WTC11 (cell line): ENCODE measurements around the gene GET4. TPM values are rescaled to one million over a fixed set of nuclear protein-coding genes. Genes with fewer than 3 reads are reported as not detected.
A peak's percentile ranks its signal among the peaks of the same experiment; 100 is the strongest.

Experiments used
- ATAC-seq: fragments of 200-7000 bp; cut with Tn5 transposase; 2 replicates; pipeline ENCODE4 v1.10.0; 2021; ENCODE audit warnings: mild to moderate bottlenecking, moderate library complexity
- CTCF ChIA-PET: fragments of 300-600 bp; sonication (Branson Sonifier 250); formaldehyde crosslinking; loops from one replicate; lab custom pipeline; 2021; ENCODE audit warnings: antibody characterized with exemption; lab: Charles Lee
- POLR2A ChIA-PET: fragments of 350-600 bp; sonication (Branson Sonifier 250); formaldehyde crosslinking; loops from one replicate; lab custom pipeline; 2021; ENCODE audit warnings: antibody characterized with exemption; lab: Charles Lee
- DNase-seq: peaks from one replicate; pipeline ENCODE4 v3.0.0; 2021; ENCODE audit warnings: low spot score
- H3K27ac Mint-ChIP-seq: 2 replicates; pipeline ENCODE4 v1.8.0; 2021; ENCODE audit warnings: mixed read lengths
- H3K27me3 Mint-ChIP-seq: 2 replicates; pipeline ENCODE4 v1.8.0; 2021; ENCODE audit warnings: low read depth, mild to moderate bottlenecking, moderate library complexity, mixed read lengths
- H3K36me3 Mint-ChIP-seq: 2 replicates; pipeline ENCODE4 v1.8.0; 2021; ENCODE audit warnings: mixed read lengths
- H3K4me1 Mint-ChIP-seq: 2 replicates; pipeline ENCODE4 v1.8.0; 2022; ENCODE audit warnings: mixed read lengths
- H3K4me3 Mint-ChIP-seq: 2 replicates; pipeline ENCODE4 v1.8.0; 2021; ENCODE audit warnings: mild to moderate bottlenecking, moderate library complexity, mixed read lengths
- H3K9me3 Mint-ChIP-seq: 2 replicates; pipeline ENCODE4 v1.8.0; 2021; ENCODE audit warnings: mixed read lengths
- CREM ChIP-seq: sonication (generic); formaldehyde crosslinking; IDR thresholded peaks from 2 replicates; pipeline ENCODE4 v1.8.1; 2022; ENCODE audit warnings: mild to moderate bottlenecking, missing genetic modification reagents, moderate library complexity
- ELF4 ChIP-seq: sonication (generic); formaldehyde crosslinking; IDR thresholded peaks from 2 replicates; pipeline ENCODE4 v1.8.1; 2022; ENCODE audit warnings: low read depth, mild to moderate bottlenecking, moderate library complexity, missing genetic modification reagents
- ETV6 ChIP-seq: sonication (generic); formaldehyde crosslinking; IDR thresholded peaks from 2 replicates; pipeline ENCODE4 v1.8.1; 2022; ENCODE audit warnings: mild to moderate bottlenecking, missing genetic modification reagents
- JAZF1 ChIP-seq: fragments of 250-450 bp; sonication (Bioruptor Pico); IDR thresholded peaks from 2 replicates; pipeline ENCODE4 v1.9.0; 2021; ENCODE audit warnings: moderate library complexity, mild to moderate bottlenecking, inconsistent platforms
- NR2C2 ChIP-seq: sonication (generic); formaldehyde crosslinking; IDR thresholded peaks from 2 replicates; pipeline ENCODE4 v1.8.0; 2022; ENCODE audit warnings: mild to moderate bottlenecking, missing genetic modification reagents
- NR3C1 ChIP-seq: sonication (generic); formaldehyde crosslinking; conservative IDR thresholded peaks from 2 replicates; pipeline ENCODE4 v1.8.1; 2023; ENCODE audit warnings: low read depth, mild to moderate bottlenecking, missing genetic modification reagents
- PRRX2 ChIP-seq: fragments of 250-450 bp; sonication (Bioruptor Pico); IDR thresholded peaks from 2 replicates; pipeline ENCODE4 v1.8.0; 2021; ENCODE audit warnings: mild to moderate bottlenecking
- RORB ChIP-seq: fragments of 250-450 bp; sonication (Bioruptor Pico); IDR thresholded peaks from 2 replicates; pipeline ENCODE4 v1.9.0; 2021; ENCODE audit warnings: mild to moderate bottlenecking
- SOX15 ChIP-seq: fragments of 250-450 bp; sonication (Bioruptor Pico); IDR thresholded peaks from 2 replicates; pipeline ENCODE4 v1.9.0; 2021; ENCODE audit warnings: mild to moderate bottlenecking
- SP1 ChIP-seq: sonication (generic); formaldehyde crosslinking; conservative IDR thresholded peaks from 2 replicates; pipeline ENCODE4 v1.8.1; 2022; ENCODE audit warnings: missing genetic modification reagents
- ZNF121 ChIP-seq: sonication (generic); formaldehyde crosslinking; IDR thresholded peaks from 2 replicates; pipeline ENCODE4 v1.8.0; 2023; ENCODE audit warnings: missing genetic modification reagents
- ZNF416 ChIP-seq: fragments of 250-450 bp; sonication (Bioruptor Pico); IDR thresholded peaks from 2 replicates; pipeline ENCODE4 v1.9.0; 2021; ENCODE audit warnings: mild to moderate bottlenecking, inconsistent platforms
- total RNA-seq: library from RNA; stranded (reverse); gene quantifications from 3 replicates; pipeline ENCODE4 v1.2.3, GENCODE V29; 2021
- TF ChIP-seq, protein P1 (sequence below): sonication (generic); formaldehyde crosslinking; IDR thresholded peaks from 2 replicates; pipeline ENCODE4 v1.8.1; 2023; ENCODE audit warnings: mild to moderate bottlenecking, missing genetic modification reagents, borderline replicate concordance
- TF ChIP-seq, protein P2 (sequence below): sonication (generic); formaldehyde crosslinking; IDR thresholded peaks from 2 replicates; pipeline ENCODE4 v1.8.1; 2023; ENCODE audit warnings: mild to moderate bottlenecking, missing genetic modification reagents
- TF ChIP-seq, protein P3 (sequence below): fragments of 250-450 bp; sonication (Bioruptor Pico); IDR thresholded peaks from 2 replicates; pipeline ENCODE4 v1.9.0; 2021; ENCODE audit warnings: moderate library complexity, mild to moderate bottlenecking, inconsistent platforms, borderline replicate concordance
- TF ChIP-seq, protein P4 (sequence below): sonication (generic); formaldehyde crosslinking; IDR thresholded peaks from 2 replicates; pipeline ENCODE4 v1.8.1; 2023; ENCODE audit warnings: mild to moderate bottlenecking, missing genetic modification reagents
- TF ChIP-seq, protein P5 (sequence below): fragments of 250-450 bp; sonication (Bioruptor Pico); IDR thresholded peaks from 2 replicates; pipeline ENCODE4 v1.9.0; 2021; ENCODE audit warnings: mild to moderate bottlenecking, borderline replicate concordance
- TF ChIP-seq, protein P6 (sequence below): fragments of 250-450 bp; sonication (Bioruptor Pico); IDR thresholded peaks from 2 replicates; pipeline ENCODE4 v2.1.2; 2022; ENCODE audit warnings: mild to moderate bottlenecking, moderate library complexity
- TF ChIP-seq, protein P7 (sequence below): sonication (generic); formaldehyde crosslinking; IDR thresholded peaks from 2 replicates; pipeline ENCODE4 v1.8.0; 2022; ENCODE audit warnings: mild to moderate bottlenecking, missing genetic modification reagents

The GET4 gene
- total RNA-seq, 1 experiment from 2014 or later: 73.0 TPM

DNA sequence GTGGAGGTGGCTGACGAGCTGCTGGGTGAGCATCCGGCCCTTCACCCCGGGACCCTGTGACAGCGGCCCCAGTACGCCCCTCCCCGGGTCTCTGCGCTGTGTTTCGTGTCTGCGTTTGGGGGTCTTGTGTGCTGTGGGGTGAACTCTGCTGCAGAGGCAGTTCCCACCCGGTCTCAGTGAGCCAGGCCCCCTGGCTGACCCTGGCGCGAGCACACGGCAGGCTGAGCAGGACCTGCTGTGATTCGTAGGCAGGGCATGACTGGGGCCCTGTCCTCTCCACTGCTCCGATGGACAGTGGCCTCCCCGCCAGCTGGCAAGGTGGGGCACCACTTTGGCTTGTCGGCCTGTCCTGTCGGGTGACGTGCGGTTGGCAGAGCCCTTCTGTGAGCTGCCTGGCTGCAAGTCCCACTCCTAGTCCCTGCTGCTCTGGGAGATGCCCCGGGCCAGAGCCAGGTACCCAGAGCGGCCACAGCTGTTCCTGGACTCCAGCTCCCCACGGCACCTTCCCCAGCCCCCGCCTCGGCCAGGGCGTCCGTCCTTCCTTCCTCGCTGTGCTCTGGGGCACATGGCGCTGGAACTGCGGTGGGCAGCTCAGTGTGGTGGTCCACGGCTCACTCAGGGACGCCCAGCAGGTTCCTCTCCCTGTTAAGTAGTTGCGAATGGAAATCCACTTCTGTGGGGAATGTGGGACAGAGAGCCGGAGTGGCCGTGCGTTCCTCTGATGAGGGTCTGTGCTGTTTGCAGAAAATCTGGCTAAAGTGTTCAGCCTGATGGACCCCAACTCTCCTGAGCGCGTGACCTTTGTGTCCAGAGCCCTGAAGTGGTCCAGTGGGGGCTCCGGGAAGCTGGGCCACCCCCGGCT lies 10.5 kb downstream of the GET4 start:
- TF ChIP-seq, protein P1, sequence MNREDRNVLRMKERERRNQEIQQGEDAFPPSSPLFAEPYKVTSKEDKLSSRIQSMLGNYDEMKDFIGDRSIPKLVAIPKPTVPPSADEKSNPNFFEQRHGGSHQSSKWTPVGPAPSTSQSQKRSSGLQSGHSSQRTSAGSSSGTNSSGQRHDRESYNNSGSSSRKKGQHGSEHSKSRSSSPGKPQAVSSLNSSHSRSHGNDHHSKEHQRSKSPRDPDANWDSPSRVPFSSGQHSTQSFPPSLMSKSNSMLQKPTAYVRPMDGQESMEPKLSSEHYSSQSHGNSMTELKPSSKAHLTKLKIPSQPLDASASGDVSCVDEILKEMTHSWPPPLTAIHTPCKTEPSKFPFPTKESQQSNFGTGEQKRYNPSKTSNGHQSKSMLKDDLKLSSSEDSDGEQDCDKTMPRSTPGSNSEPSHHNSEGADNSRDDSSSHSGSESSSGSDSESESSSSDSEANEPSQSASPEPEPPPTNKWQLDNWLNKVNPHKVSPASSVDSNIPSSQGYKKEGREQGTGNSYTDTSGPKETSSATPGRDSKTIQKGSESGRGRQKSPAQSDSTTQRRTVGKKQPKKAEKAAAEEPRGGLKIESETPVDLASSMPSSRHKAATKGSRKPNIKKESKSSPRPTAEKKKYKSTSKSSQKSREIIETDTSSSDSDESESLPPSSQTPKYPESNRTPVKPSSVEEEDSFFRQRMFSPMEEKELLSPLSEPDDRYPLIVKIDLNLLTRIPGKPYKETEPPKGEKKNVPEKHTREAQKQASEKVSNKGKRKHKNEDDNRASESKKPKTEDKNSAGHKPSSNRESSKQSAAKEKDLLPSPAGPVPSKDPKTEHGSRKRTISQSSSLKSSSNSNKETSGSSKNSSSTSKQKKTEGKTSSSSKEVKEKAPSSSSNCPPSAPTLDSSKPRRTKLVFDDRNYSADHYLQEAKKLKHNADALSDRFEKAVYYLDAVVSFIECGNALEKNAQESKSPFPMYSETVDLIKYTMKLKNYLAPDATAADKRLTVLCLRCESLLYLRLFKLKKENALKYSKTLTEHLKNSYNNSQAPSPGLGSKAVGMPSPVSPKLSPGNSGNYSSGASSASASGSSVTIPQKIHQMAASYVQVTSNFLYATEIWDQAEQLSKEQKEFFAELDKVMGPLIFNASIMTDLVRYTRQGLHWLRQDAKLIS: no peak
- TF ChIP-seq ZNF416 (CRISPR knock-in tag) (no peak), JAZF1 (CRISPR knock-in tag) (no peak)
- Mint-ChIP-seq H3K27me3 (no peaks in the 10 kb centered on the region), H3K4me3 (no peak overlapping the region), H3K9me3 (no peaks in the 10 kb centered on the region), H3K4me1 (0 out of 2 replicates have a peak, but pooled peaks cover 4% of the 10 kb centered on the region), H3K27ac (0 out of 2 replicates have a peak overlapping the region, but pooled peaks have one; percentile 57), H3K36me3 (peaks cover 26% of the 10 kb centered on the region)
- ChIA-PET CTCF (interaction anchor here (0.5 kb wide), 1 partner anchor 23 kb away, joined by 3 read pairs; no protein-coding TSS in a partner anchor), POLR2A (no interaction called here)
- ATAC-seq: no peak
- DNase-seq: no peak

DNA sequence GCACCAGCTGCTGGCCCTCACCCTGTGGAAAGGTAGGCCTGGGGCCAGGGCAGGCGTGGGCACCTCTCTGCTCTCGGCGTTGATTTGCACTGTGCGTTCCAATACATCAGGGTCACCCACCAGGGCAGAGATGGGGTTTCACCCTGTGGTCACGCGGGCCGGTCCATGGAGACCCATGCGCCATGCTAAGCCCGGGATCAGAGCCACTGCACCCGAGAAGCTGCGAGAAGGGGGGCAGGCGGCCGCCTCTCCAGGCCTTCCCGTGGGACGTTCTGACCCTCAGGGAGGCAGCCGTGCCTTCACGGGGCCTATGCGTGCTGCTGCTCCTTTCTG lies 11.1 kb downstream of the GET4 start:
- TF ChIP-seq, protein P2, sequence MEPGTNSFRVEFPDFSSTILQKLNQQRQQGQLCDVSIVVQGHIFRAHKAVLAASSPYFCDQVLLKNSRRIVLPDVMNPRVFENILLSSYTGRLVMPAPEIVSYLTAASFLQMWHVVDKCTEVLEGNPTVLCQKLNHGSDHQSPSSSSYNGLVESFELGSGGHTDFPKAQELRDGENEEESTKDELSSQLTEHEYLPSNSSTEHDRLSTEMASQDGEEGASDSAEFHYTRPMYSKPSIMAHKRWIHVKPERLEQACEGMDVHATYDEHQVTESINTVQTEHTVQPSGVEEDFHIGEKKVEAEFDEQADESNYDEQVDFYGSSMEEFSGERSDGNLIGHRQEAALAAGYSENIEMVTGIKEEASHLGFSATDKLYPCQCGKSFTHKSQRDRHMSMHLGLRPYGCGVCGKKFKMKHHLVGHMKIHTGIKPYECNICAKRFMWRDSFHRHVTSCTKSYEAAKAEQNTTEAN (CRISPR knock-in tag): no peak
- TF ChIP-seq, protein P3, sequence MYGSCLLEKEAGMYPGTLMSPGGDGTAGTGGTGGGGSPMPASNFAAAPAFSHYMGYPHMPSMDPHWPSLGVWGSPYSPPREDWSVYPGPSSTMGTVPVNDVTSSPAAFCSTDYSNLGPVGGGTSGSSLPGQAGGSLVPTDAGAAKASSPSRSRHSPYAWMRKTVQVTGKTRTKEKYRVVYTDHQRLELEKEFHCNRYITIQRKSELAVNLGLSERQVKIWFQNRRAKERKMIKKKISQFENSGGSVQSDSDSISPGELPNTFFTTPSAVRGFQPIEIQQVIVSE (CRISPR knock-in tag): no peak
- TF ChIP-seq RORB (CRISPR knock-in tag) (no peak), SP1 (CRISPR knock-in tag) (no peak), PRRX2 (CRISPR knock-in tag) (no peak), ETV6 (CRISPR knock-in tag) (no peak), ZNF121 (no peak), ELF4 (CRISPR knock-in tag) (no peak), JAZF1 (CRISPR knock-in tag) (no peak), SOX15 (no peak), NR2C2 (CRISPR knock-in tag) (no peak), NR3C1 (CRISPR knock-in tag) (no peak), CREM (CRISPR knock-in tag) (no peak)
- TF ChIP-seq, protein P4, sequence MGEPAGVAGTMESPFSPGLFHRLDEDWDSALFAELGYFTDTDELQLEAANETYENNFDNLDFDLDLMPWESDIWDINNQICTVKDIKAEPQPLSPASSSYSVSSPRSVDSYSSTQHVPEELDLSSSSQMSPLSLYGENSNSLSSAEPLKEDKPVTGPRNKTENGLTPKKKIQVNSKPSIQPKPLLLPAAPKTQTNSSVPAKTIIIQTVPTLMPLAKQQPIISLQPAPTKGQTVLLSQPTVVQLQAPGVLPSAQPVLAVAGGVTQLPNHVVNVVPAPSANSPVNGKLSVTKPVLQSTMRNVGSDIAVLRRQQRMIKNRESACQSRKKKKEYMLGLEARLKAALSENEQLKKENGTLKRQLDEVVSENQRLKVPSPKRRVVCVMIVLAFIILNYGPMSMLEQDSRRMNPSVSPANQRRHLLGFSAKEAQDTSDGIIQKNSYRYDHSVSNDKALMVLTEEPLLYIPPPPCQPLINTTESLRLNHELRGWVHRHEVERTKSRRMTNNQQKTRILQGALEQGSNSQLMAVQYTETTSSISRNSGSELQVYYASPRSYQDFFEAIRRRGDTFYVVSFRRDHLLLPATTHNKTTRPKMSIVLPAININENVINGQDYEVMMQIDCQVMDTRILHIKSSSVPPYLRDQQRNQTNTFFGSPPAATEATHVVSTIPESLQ (CRISPR knock-in tag): no peak
- TF ChIP-seq, protein P5, sequence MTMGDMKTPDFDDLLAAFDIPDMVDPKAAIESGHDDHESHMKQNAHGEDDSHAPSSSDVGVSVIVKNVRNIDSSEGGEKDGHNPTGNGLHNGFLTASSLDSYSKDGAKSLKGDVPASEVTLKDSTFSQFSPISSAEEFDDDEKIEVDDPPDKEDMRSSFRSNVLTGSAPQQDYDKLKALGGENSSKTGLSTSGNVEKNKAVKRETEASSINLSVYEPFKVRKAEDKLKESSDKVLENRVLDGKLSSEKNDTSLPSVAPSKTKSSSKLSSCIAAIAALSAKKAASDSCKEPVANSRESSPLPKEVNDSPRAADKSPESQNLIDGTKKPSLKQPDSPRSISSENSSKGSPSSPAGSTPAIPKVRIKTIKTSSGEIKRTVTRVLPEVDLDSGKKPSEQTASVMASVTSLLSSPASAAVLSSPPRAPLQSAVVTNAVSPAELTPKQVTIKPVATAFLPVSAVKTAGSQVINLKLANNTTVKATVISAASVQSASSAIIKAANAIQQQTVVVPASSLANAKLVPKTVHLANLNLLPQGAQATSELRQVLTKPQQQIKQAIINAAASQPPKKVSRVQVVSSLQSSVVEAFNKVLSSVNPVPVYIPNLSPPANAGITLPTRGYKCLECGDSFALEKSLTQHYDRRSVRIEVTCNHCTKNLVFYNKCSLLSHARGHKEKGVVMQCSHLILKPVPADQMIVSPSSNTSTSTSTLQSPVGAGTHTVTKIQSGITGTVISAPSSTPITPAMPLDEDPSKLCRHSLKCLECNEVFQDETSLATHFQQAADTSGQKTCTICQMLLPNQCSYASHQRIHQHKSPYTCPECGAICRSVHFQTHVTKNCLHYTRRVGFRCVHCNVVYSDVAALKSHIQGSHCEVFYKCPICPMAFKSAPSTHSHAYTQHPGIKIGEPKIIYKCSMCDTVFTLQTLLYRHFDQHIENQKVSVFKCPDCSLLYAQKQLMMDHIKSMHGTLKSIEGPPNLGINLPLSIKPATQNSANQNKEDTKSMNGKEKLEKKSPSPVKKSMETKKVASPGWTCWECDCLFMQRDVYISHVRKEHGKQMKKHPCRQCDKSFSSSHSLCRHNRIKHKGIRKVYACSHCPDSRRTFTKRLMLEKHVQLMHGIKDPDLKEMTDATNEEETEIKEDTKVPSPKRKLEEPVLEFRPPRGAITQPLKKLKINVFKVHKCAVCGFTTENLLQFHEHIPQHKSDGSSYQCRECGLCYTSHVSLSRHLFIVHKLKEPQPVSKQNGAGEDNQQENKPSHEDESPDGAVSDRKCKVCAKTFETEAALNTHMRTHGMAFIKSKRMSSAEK (CRISPR knock-in tag): no peak
- TF ChIP-seq, protein P6, sequence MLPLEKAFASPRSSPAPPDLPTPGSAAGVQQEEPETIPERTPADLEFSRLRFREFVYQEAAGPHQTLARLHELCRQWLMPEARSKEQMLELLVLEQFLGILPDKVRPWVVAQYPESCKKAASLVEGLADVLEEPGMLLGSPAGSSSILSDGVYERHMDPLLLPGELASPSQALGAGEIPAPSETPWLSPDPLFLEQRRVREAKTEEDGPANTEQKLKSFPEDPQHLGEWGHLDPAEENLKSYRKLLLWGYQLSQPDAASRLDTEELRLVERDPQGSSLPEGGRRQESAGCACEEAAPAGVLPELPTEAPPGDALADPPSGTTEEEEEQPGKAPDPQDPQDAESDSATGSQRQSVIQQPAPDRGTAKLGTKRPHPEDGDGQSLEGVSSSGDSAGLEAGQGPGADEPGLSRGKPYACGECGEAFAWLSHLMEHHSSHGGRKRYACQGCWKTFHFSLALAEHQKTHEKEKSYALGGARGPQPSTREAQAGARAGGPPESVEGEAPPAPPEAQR (CRISPR knock-in tag): no peak
- TF ChIP-seq, protein P7, sequence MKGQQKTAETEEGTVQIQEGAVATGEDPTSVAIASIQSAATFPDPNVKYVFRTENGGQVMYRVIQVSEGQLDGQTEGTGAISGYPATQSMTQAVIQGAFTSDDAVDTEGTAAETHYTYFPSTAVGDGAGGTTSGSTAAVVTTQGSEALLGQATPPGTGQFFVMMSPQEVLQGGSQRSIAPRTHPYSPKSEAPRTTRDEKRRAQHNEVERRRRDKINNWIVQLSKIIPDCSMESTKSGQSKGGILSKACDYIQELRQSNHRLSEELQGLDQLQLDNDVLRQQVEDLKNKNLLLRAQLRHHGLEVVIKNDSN: no peak
- no peak for ATAC-seq
- DNase-seq: no peak
- Mint-ChIP-seq H3K27ac (peak overlapping the region; percentile 74; the same call in 1 of the 2 replicates), H3K9me3 (no peaks in the 10 kb centered on the region), H3K36me3 (peaks cover 32% of the 10 kb centered on the region), H3K4me1 (0 out of 2 replicates have a peak, but pooled peaks cover 4% of the 10 kb centered on the region), H3K4me3 (no peak overlapping the region), H3K27me3 (no peaks in the 10 kb centered on the region)
- ChIA-PET CTCF (no interaction called here), POLR2A (no interaction called here)
